GM12872 (cell line): Measurements from ENCODE around the gene AP2A2.

Experiments
- CTCF ChIP-seq: IDR thresholded peaks from 3 replicates; pipeline ENCODE4 v1.5.1; 2011; ENCODE audit warnings: low read depth, mild to moderate bottlenecking, low read length, moderate library complexity; ENCODE audit not compliant: insufficient read depth

Gene AP2A2

GRCh38 chr11:981764-982163 lies 56.1 kb downstream of the AP2A2 start:
- TF ChIP-seq CTCF, result no peak

DNA sequence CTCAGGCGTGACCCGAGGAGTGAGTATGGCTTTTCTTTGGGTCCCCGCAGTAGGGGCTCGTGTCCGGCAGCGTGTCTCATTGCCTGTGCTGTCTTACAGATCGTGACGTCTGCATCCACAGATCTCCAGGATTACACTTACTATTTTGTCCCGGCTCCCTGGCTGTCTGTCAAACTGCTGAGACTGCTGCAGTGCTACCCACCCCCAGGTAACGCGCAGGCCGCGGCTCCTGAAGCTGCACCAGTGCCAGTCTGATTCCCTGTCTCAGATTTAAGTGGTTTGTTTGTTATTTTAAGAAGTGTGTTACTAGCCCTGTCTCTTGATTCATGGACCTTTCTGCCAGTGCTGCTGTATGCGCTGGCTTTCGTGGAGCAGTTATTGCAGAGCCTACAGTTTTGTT lies 58.9 kb downstream of the AP2A2 start:
- no peak for TF ChIP-seq CTCF

DNA sequence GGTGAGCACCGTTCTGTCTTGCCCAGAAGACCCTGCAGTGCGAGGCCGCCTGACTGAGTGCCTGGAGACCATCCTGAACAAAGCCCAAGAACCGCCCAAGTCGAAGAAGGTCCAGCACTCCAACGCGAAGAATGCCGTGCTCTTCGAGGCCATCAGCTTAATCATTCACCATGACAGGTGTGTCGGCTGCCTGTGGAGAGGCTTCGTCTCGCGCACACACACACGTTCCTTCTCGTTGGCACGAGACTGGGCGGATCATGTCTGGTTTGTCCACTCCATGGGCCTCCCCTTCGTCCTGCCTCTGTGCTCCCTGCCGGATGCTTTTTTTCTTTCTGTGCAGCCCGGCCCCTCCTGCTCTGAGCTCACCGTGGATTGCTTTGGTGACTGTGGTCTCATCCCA lies 59.7 kb downstream of the AP2A2 start:
- TF ChIP-seq CTCF, result no peak

DNA sequence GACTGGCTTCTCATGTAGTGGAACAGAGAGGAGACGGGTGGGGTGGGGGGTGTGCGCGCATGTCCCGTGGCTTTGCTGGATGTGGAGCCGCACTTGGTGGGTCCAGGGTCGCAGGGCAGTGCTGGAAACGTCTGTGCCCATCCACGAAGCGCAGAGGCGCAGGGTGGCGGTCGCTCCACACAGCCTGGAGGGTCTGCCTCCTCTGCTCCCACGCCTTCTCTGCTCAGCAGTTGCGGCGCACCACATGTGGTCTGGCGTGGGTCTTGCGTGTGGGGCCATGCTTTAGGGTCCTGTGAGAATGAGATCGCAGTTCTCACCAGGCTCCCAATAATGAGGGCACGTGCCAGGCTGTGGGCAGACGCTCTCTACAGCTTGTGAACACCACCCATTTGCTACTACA lies 60.2 kb downstream of the AP2A2 start:
- TF ChIP-seq CTCF, result no peak

GRCh38 chr11:986270-986951 lies 60.7 kb downstream of the AP2A2 start:
- TF ChIP-seq CTCF, result no peak

DNA sequence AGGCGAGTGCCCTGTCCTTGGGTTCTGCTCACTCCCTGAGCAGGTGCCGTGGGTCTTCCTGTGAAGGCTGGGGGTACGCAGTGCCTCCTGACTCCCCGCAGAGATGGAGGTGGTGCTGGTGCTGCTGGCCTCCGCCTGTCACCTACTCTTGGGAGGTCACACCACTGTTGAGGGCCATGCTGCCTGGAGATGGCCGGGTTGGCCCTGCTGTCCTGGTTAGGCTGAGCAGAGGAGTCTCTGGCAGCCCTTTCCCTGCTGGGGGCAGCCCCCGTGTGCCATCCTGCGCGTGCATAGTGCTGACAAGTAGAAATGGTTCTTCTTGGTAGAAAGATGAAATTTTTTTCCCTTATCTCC lies 61.3 kb downstream of the AP2A2 start:
- no peak for TF ChIP-seq CTCF

- no peak for TF ChIP-seq CTCF
These were observed 62.0 kb downstream of the AP2A2 start for GRCh38 chr11:987671-988070.

DNA sequence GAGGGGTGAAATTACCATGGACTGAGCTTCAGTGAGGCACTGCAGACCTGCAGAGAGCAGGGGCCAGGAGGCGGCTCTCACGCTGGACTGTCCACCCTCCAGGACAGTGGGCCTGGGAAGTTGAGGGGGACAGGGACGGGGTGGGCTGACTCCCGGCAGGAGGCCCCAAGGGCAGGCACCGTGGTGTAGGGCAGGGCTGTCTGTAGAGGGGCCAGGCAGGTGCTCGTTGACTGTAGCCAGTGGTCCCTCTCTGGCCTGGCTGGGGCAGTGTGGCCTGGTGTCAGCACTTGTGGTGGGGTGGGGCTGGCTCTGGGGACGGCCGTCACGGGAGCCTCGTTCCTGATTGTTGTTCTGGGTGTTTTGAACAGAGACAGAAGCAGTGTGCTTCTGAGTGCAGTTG lies 64.4 kb downstream of the AP2A2 start:
- TF ChIP-seq CTCF, result no peak
